ENCODE data around the gene SUPT7L.
"Not testable (repeated sequence)": the region's sequence is repeated elsewhere in the genome, so short reads cannot be mapped to it uniquely, and the experiment has no call there.

The SUPT7L gene

DNA sequence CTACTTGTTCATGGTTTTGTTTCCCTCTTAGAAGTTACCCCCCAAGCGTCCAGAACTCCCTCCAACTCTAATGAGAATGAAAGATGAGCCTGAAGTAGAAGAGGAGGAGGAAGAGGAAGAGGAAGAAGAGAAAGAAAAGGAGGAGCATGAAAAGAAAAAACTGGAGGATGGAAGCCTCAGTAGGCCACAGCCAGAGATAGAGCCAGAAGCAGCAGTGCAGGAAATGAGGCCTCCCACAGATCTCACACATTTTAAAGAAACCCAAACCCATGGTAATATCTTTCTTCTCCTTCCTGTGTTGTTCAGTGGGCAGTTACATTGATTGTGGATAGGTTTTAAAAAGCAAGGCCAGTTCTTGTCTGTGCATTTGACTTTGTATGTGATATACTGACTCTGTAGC lies 21.6 kb upstream of the SUPT7L start:
- not testable (repeated sequence) for DNase-seq

DNA sequence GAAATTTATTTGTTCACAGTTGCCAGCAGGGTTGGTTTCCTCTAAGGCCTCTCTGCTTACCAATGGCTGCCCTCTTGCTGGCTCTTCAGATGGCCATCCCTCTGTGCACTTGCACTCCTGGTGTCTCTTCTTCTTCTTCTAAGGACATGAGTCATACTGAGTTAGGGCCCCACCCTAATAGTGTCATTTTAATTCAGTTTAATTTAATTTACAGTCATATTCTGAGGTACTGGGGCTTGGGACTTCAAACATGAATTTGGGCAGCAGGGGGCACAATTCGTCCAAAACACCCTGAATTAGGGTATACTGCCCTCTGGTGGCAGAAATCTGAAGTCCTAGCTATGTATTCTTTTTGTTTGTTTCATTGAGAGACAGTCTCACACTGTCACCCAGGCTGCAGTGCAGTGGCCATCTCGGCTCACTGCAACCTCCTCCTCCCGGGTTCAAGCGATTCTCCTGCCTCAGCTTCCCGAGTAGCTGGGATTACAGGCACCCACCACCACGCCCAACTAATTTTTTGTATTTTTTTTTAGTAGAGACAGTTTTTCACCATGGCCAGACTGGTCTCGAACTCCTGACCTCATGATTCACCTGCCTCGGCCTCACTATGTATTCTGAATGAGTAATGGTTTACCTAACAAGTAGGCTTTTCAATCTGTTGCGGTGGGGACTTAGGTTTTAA lies 20.1 kb upstream of the SUPT7L start:
- peak; percentile 67 for DNase-seq

DNA sequence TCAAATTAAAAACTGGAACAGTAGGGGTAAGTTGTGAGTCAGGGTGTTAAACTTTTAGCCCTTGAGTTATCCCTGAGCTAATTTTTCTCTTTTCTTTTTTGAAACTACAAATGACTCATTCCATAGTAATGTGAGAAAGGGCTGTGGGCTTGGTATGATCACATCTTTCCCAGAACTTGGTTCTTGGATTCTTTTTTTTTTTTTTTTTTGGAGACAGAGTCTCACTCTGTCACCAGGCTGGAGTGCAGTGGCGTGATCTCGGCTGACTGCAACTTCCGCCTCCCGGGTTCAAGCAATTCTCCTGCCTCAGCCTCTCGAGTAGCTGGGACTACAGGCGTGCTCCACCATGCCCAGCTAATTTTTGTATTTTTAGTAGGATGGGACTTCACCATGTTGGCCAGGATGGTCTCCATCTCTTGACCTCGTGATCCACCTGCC lies 18.9 kb upstream of the SUPT7L start:
- DNase-seq = not testable (repeated sequence)

DNA sequence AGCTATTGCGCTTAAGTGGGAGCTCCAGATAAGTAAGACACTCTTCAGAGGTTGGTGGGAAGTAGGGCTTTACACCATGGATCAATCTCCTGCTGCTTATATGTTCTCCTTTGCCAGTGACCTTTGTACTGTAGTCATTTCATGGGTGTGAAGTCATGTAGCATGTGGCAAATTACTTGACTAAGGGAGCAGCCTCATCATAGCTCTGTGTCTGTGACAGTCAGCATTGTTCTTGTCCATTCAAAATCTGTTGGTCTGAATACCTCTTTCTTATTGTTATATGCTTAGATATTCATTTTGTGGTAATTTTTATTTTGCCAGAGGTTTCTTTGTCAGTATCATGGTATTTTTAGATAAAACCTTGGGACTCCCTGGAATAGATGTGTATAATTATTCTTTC lies 18.4 kb upstream of the SUPT7L start:
- no peak for DNase-seq

DNA sequence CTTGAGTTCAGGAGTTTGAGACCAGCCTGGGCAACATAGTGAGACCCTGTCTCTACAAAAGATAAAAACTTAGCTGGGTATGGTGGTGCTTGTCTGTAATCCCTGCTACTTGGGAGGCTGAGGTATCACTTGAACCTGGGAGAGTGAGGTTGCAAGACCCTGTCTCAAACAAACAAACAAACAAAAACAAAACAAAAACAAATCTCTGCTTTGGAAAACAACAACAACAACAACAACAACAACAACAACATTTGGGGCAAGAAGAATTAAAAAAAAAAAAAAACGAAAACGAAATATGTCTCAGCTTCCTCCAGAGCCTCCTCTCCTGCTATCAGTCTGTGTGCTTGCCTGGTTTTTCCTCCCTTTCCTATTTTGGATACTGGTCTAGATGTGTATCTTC lies 17.2 kb upstream of the SUPT7L start:
- no peak for DNase-seq

DNA sequence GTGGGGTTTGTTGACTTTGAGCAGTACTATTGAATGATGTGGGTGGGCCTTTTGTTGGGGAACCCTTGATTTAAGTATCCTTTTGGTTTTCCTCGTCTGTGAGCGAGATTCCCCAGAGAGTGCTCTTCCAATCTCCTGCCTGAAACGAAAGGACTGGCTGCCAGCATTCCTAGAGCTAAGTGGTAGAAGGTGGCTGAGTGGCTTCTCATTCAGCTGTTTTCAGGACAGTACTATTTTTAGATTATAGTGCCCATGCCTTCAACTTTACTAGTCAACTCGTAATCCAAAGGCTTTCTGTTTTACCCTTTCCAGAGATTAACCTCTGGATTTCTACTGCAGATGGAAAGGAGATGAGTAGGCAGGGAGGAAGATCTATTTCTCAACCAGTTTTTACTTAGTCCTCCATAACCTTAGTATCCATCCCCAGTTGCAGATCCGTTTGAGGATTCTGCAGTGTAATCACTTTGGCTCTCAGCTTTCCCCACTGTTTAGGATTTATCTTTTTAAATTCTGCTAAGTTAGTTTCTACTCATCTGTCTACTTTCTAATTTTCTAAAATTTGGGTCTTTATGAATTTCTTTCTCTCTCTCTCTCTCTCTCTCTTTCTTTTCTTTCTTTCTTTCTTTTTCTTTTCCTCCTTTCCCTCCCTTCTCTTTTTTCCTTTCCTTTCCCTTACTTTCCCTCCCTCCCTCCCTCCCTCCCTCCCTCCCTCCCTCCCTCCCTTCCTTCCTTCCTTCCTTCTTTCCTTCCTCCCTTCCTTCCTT lies 9.5 kb upstream of the SUPT7L start:
- no peak for DNase-seq

DNA sequence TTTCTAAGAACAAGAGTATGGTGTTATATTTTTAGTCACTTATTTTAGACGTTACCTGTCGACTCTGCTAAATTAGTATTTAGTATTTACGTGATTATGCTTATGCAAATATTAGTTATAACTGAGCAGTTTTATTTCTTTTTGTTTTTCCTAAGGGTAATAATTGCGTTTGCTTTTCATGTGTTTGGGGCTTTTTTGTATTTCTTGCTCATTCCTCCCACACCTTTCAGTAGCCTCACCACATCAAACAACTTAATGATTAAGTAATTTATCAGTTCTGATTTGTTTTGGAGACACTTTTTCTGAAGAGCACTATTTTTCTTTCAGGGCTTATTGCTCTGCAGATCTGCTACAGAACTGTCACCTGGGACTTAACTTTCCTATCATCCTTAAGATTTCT lies 7.8 kb upstream of the SUPT7L start:
- no peak for DNase-seq

DNA sequence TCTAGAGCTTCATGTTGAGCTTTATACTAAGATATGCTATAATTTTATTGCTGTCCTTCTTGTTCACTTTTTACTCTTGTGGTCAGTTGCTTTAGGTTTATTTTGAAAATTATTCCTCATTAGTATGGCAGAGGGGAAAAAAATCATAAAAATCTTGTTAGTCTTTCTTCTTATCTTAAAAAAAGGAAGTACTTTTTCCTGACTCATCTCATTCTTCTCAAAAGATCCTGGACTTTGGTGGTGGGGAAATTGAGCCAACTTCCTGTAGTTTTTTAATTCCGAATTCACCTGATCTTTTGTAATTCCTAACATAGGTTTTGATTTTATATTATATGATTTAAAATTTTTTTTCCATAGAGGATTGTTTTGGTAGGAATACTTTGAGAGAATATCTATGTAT lies 4.0 kb upstream of the SUPT7L start:
- DNase-seq = no peak

DNA sequence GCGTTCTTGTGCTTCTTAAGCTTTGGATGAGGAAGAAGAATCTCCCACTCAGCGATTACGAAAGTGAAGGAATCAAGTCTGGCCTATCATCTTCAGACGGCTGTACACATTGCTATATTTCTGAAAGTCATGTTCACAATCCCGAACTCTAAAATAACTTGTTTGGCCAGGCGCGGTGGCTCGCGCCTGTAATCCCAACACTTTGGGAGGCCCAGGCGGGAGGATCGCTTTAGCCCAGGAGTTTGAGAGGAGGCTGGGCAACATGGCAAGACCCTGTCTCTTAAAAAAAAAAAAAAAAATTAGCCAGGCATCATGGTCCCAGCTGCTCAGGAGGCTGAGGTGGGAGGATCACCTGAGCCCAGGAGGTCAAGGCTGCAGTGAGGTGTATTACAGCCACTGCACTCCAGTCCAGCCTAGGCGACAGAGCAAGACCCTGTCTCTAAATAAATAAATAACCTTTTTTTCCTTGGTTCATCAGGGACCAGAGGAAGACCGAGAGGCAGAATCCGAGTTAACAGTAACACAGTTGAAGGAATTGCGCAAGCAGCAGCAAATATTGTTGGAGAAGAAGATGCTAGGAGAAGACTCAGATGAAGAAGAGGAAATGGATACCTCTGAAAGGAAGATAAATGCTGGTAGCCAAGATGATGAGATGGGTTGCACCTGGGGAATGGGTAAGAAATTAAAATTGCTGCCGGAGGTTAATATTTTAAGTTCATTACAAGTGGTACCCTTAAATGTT lies 1.4 kb upstream of the SUPT7L start:
- no peak for DNase-seq

DNA sequence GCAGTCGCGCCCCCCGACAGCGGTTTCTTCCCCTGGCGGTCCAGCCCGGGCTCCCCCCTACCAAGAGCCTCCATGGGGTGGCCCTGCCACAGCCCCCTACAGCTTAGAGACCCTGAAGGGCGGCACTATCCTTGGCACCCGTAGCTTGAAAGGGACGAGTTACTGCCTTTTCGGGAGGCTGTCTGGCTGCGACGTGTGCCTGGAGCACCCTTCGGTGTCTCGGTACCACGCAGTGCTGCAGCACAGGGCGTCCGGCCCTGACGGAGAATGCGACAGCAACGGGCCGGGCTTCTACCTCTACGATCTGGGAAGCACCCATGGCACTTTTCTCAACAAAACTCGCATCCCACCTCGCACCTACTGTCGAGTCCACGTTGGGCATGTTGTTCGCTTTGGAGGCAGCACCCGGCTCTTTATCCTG lies 750 bp upstream of the SUPT7L start:
- DNase-seq = no peak

DNA sequence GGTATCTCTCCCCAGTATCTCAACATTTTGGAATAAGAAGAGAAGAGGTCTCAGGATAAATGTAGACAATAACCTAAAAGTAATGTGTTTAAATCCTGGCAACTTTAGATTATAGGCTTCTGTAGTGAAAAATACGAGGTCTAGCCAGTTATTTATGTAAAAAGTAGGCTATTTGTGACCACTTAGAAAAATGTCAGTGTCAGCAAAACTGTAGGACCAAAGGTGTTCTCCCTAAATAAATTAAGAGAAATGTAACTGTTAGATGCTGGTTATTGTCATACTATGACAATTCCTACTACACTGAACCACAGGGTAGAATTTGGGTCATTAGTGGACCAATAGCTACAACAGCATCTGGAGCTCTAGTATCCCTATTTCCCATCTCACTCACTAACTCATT lies 2.0 kb downstream of the SUPT7L start:
- no peak for DNase-seq

DNA sequence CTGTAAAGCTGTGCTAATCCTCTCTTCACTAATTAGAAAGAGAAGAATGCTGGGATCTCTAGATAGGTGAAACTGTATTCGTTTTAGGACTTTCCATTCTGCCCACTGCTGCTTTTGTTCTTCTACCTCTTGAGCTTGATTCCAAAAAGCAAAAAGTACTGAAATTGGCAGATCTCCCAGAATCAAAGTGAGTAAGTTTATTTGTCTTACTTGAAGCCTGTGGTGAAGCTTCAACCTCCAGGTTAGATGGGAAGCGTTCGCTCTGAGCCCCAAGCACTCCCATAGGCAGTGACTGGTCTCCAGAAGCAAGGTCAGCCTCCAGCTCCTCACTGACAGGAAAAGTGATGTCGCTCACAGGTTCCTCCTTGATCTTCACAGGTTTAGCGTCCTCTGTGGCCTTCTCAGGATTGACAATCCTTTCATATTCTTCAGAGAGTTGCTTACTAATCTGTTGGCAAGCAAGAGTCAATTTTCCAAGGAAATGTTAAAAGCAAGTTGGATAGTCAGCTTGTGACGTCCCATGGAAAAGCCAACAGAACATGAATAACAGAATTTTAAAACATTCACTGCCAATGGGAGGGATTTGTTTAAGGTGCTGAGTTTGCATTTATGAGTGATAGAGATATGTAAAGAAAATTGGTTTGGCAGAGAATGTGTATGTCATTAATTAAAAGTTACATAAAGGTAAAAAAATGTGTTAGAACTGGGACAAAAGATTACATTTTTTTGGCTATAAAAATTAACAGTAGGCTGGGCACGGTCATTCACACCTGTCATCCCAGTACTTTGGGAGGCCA lies 8.1 kb downstream of the SUPT7L start:
- DNase-seq = no peak

DNA sequence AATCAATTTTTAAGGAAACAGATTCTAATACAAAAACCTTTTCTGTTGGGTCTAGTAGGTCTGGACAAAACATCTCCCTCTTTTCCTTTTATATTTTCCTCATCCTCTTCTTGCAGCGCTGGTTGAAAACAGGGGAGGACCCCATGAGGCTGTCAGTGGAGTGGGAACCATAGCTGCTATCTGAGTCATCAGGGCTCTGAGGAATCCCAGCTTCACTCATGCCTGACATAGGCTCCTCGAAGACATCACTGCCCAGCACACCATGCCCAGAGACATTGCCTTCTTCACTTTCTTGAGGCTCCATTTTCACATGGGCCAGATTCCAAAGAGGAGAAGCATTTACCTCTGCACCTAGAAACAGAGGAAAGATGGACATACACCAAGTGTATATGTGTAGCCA lies 10.0 kb downstream of the SUPT7L start:
- DNase-seq = no peak

DNA sequence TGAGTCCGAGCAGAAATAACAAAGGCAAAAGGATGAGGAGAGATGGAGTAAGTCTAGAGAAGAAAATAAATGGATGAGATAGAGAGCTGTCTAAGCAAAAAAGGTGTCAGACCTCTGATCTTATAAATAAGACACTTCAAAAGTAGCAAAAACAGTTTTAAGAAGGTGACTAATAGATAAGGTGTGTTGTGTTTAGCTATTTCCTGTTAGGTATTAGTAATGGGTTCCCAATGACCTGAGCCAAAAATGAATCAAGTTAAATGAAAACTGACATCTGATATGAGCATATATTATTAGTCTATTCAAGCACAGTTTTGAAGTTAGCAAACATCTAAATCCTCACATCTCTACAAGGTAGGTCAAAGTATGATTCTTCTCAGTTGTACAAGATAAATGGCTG lies 10.6 kb downstream of the SUPT7L start:
- no peak for DNase-seq

DNA sequence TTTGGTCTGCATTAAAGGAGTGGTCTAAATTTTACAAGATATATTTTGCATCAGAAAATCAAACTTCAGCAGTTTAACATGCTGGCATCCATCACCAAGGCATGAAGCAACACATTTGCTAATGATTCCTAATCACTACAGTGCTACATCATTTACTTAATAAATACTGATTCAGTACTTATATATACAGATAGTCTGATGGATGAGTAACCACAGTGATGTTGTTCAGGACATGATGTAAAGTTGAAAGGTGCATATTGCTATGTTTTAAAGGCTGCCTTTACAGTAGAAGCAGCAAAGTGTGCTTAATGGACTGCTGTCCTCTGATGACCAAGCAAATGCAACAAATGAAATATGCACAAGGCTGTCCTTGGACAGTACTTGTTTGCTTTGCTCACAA lies 11.1 kb downstream of the SUPT7L start:
- DNase-seq = no peak

DNA sequence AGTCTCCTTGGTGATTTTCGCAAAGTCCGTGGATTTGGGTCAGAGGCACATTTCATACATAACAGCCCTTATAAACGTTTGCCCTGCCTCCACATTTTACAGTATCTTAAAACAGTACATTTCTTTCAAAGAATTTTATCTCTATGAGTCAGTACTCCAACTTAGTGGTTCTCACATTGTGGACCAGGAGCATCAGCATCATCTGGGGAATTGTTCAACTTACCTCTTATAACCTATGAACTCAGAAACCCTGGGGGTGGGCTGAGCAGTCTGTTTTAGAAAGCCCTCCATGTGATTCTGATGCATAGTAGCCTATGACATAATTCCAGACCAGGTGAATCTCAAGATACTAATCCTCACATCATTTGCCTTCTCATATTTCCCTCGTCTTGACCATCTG lies 12.4 kb downstream of the SUPT7L start:
- DNase-seq = no peak

DNA sequence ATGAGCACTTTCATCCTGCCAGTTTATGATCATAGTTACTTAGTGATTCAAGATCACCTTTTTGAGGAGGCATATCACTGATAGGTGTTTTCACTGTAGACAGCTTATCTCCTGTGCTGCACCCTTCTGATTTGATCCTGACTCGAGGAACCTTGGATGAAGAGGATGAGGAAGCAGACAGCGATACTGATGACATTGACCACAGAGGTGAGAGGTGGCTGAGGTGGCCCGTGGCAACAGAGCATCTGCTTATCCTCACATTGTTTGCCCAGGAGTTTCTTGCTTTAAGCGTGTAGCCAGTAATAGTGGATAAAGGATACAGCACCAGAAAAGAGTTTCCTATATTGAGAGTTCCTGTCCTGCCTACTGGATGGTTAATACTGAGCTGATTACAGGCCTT lies 15.7 kb downstream of the SUPT7L start:
- DNase-seq = no peak

DNA sequence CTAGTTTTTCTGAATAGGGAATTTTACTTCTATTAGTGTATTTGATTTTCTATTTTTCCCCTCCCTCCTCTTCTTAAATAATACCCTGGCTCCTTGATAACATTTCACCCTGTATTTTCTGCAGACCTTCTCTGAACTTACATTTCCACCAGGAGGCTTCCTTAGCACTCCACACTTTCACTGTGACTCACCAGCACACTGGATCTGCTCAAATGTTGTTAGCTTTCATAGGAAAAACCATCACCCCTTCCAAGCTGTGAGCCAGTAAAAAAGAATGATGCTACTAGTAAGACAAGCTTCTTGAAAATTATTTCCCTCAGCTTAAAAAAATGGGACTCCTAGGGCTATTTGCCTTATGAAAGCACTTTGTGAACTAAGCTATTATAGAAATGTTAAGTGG lies 16.1 kb downstream of the SUPT7L start:
- no peak for DNase-seq

DNA sequence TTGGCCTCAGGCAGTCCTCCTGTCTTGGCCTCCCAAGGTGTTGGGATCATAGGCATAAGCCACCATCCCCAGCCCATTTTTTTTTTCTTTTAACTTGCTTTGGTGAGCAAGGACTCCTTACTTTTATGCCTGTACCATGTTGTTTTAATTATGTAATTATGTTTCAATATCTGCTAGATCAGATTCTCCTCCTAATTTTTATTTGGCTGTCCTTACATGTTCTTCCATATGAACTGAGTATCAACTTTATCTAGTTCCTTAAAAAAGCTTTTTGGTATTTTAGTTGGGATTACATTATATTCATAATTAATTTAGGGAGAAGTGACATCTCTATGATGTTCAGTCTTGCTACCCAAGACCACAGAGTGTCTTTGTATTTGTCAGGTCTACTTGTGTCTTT lies 18.2 kb downstream of the SUPT7L start:
- no peak for DNase-seq

DNA sequence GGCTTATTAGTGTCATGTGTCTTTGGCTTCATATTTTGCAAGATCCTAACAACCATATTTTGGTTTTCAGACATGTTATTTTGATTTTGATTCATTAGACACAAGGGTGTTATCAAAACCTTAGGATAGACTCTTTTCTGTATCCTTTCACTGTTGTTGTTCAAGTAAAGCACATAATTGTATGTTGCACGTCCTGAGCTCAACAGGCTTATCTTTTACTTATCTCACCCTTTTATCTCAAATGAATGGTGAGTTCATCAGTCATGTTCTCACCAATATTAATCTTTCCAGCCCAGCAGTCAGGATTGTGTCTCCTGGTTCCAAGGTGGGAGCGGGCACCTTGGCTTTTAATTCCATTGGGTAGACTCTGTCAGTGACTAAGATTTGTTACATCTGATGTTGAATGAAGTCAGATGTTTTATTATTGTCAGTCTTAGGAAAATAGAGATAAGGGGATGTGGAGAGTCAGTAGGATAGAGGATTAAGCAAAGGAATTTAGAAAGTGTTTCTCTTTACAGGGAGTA lies 22.6 kb downstream of the SUPT7L start:
- no peak for DNase-seq

DNA sequence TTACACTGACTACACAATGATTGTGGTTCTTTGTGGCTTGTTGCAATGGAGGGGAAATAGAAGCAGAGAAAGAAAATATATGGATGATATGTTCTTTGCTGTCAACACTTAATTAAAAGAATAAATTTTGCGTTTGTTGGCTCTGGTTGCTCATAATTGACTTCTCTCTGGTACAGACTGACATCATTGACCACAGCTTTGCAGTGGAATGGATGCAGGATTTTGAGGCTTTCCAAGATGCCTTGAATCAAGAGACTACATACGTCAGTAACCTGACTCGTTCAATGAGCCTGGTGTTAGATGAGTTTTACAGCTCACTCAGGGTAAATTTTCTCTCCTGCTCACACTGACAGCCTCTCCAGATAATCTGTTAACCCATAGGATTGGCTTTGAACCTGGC lies 24.7 kb downstream of the SUPT7L start:
- no peak for DNase-seq

DNA sequence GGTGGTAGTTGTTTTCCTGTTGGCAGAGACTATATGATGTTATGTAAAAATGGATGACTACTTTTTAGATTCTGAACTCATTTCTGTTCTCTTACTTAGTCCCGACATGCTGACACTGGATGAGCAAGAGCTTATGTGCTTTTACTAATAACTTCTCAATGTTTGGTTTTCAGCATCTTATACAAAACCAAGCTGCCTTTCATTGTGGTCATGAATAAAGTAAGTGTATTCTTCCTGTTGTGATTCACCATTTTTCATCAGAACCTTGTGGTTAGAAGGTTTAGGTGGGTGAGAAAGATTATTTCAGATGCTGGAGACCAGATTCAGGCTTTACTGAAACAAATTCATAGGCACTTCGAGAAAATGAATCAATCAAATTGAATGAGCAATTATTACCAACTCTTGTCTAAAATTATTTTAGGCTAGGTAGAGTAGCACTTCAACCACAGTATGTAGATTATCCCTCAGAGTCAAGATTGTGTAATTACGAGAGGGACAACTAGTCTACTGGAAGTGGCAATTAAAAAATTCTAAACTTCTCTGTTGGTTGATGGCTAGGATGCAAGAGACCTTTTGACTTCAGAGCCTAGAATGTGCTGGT lies 25.3 kb downstream of the SUPT7L start:
- DNase-seq = no peak

DNA sequence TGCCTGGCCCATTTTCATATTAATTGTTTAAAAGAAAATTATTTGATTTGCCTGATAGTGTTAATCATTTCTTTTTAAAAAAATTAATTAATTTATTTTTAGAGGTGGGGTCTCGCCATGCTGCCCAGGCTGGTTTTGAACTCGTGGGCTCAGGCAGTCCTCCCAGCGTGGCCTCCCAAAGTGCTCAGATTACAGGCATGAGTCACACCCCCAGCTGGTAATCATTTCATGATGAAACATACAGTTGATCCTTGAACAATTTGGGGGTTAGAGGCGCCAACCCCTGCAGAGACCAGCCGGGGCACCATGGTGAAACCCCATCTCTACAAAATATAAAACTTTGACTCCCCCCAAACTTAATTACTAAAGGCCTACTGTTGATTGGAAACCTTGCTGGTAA lies 26.6 kb downstream of the SUPT7L start:
- DNase-seq = no peak
